Activated naive CD8-positive, alpha-beta T cell treated with anti-CD3 and anti-CD28 coated beads, Interleukin-2, amount 10 ng/mL, durations not matched to agents 7 days and 5 days (primary cell): Measurements from ENCODE around the gene MARCHF3. TPM values are rescaled to one million over a fixed set of nuclear protein-coding genes. Genes with fewer than 3 reads are reported as not detected.

ENCODE experiments used
- ATAC-seq: fragments of 150-1000 bp; cut with Tn5 transposase; one replicate; pipeline ENCODE4 v1.10.0; 2021; ENCODE audit warnings: low read depth, moderate library complexity
- POLR2A ChIA-PET: fragments of 350-600 bp; sonication (Branson Sonifier 250); formaldehyde crosslinking; loops from one replicate; lab custom pipeline; 2021; ENCODE audit warnings: antibody characterized with exemption; lab: Charles Lee
- DNase-seq: peaks from one replicate; pipeline ENCODE4 v3.0.0; 2021
- H3K27ac Mint-ChIP-seq: one replicate; pipeline ENCODE4 v1.8.0; 2022; ENCODE audit warnings: mild to moderate bottlenecking, mixed read lengths
- H3K27me3 Mint-ChIP-seq: one replicate; pipeline ENCODE4 v1.8.0; 2022; ENCODE audit warnings: mild to moderate bottlenecking, moderate library complexity, mixed read lengths
- H3K36me3 Mint-ChIP-seq: one replicate; pipeline ENCODE4 v1.8.0; 2021; ENCODE audit warnings: mild to moderate bottlenecking, mixed read lengths
- H3K4me1 Mint-ChIP-seq: one replicate; pipeline ENCODE4 v1.8.0; 2021; ENCODE audit warnings: mixed read lengths
- H3K4me3 Mint-ChIP-seq: one replicate; pipeline ENCODE4 v1.8.0; 2022; ENCODE audit warnings: mild to moderate bottlenecking, moderate library complexity, mixed read lengths
- H3K9me3 Mint-ChIP-seq: one replicate; pipeline ENCODE4 v1.8.0; 2021; ENCODE audit warnings: mixed read lengths
- total RNA-seq, 2 experiments: library from RNA; stranded (reverse); gene quantifications; one replicate each; pipeline ENCODE4 v1.2.3, GENCODE V29; 2021

Gene MARCHF3
- total RNA-seq, 2 experiments from 2014 or later, result 2.4 to 2.7 TPM

- ATAC-seq, result no peak
- Mint-ChIP-seq H3K4me3 (no peak overlapping the region), H3K4me1 (no peaks in the 10 kb centered on the region), H3K9me3 (no peaks in the 10 kb centered on the region), H3K27ac (no peak overlapping the region), H3K36me3 (peaks cover 11% of the 10 kb centered on the region), H3K27me3 (no peaks in the 10 kb centered on the region)
- no peak for DNase-seq
- POLR2A ChIA-PET, result no interaction called here
Observed at GRCh38 chr5:126888175-126888574, 142.2 kb downstream of the MARCHF3 start.

- Mint-ChIP-seq H3K36me3 (peaks cover 15% of the 10 kb centered on the region), H3K9me3 (no peaks in the 10 kb centered on the region), H3K27me3 (no peaks in the 10 kb centered on the region), H3K4me3 (no peak overlapping the region), H3K4me1 (no peaks in the 10 kb centered on the region), H3K27ac (no peak overlapping the region)
- ATAC-seq (no peak), DNase-seq (no peak)
- POLR2A ChIA-PET, result no interaction called here
Observed at GRCh38 chr5:126884269-126884819, 146.0 kb downstream of the MARCHF3 start.

- peaks cover 14% of the 10 kb centered on the region for H3K36me3 Mint-ChIP-seq
- no peak overlapping the region for H3K27ac Mint-ChIP-seq
- H3K27me3 Mint-ChIP-seq, result no peaks in the 10 kb centered on the region
- H3K4me1 Mint-ChIP-seq, result no peaks in the 10 kb centered on the region
- DNase-seq (no peak), ATAC-seq (no peak)
- H3K4me3 Mint-ChIP-seq, result no peak overlapping the region
- H3K9me3 Mint-ChIP-seq, result no peaks in the 10 kb centered on the region
- POLR2A ChIA-PET, result no interaction called here
Observed at GRCh38 chr5:126883564-126884245, 146.7 kb downstream of the MARCHF3 start.

GRCh38 chr5:126881821-126882600, 148.3 kb downstream of the MARCHF3 start:
- ATAC-seq, result no peak
- Mint-ChIP-seq H3K4me3 (no peak overlapping the region), H3K27ac (no peak overlapping the region), H3K27me3 (no peaks in the 10 kb centered on the region), H3K36me3 (peaks cover 10% of the 10 kb centered on the region), H3K9me3 (no peaks in the 10 kb centered on the region), H3K4me1 (no peaks in the 10 kb centered on the region)
- POLR2A ChIA-PET, result no interaction called here
- no peak for DNase-seq

GRCh38 chr5:126878634-126879033, 151.7 kb downstream of the MARCHF3 start:
- ATAC-seq, result no peak
- POLR2A ChIA-PET, result no interaction called here
- no peaks in the 10 kb centered on the region for H3K27me3 Mint-ChIP-seq
- H3K4me1 Mint-ChIP-seq, result no peaks in the 10 kb centered on the region
- H3K36me3 Mint-ChIP-seq, result peaks cover 5% of the 10 kb centered on the region
- no peak overlapping the region for H3K4me3 Mint-ChIP-seq
- H3K27ac Mint-ChIP-seq, result no peak overlapping the region
- DNase-seq, result no peak
- H3K9me3 Mint-ChIP-seq, result no peaks in the 10 kb centered on the region

GRCh38 chr5:126878085-126878484, 152.3 kb downstream of the MARCHF3 start:
- Mint-ChIP-seq H3K27ac (no peak overlapping the region), H3K4me3 (no peak overlapping the region), H3K36me3 (peaks cover 5% of the 10 kb centered on the region), H3K27me3 (no peaks in the 10 kb centered on the region), H3K4me1 (no peaks in the 10 kb centered on the region), H3K9me3 (no peaks in the 10 kb centered on the region)
- no peak for DNase-seq
- POLR2A ChIA-PET, result no interaction called here
- no peak for ATAC-seq

- DNase-seq (no peak), ATAC-seq (no peak)
- no peaks in the 10 kb centered on the region for H3K9me3 Mint-ChIP-seq
- peaks cover 5% of the 10 kb centered on the region for H3K36me3 Mint-ChIP-seq
- H3K4me3 Mint-ChIP-seq, result no peak overlapping the region
- no peaks in the 10 kb centered on the region for H3K27me3 Mint-ChIP-seq
- POLR2A ChIA-PET, result no interaction called here
- no peaks in the 10 kb centered on the region for H3K4me1 Mint-ChIP-seq
- H3K27ac Mint-ChIP-seq, result no peak overlapping the region
Observed at GRCh38 chr5:126877602-126878001, 152.8 kb downstream of the MARCHF3 start.

- no peak for DNase-seq
- no peaks in the 10 kb centered on the region for H3K9me3 Mint-ChIP-seq
- no peak for ATAC-seq
- no peaks in the 10 kb centered on the region for H3K27me3 Mint-ChIP-seq
- POLR2A ChIA-PET, result no interaction called here
- no peak overlapping the region for H3K4me3 Mint-ChIP-seq
- H3K27ac Mint-ChIP-seq, result no peak overlapping the region
- H3K4me1 Mint-ChIP-seq, result no peaks in the 10 kb centered on the region
- peaks cover 5% of the 10 kb centered on the region for H3K36me3 Mint-ChIP-seq
Observed at GRCh38 chr5:126875303-126875785, 155.0 kb downstream of the MARCHF3 start.

- Mint-ChIP-seq H3K27me3 (no peaks in the 10 kb centered on the region), H3K4me3 (no peak overlapping the region), H3K9me3 (no peaks in the 10 kb centered on the region), H3K4me1 (peaks cover 9% of the 10 kb centered on the region), H3K27ac (no peak overlapping the region), H3K36me3 (peaks cover under 1% of the 10 kb centered on the region)
- ATAC-seq (no peak), DNase-seq (no peak)
- POLR2A ChIA-PET, result interaction anchor here (0.7 kb wide), 1 partner anchor 450 kb away, joined by 5 read pairs; no protein-coding TSS in a partner anchor
Observed at GRCh38 chr5:126872561-126873354, 157.6 kb downstream of the MARCHF3 start.

GRCh38 chr5:126871441-126871840, 158.9 kb downstream of the MARCHF3 start:
- Mint-ChIP-seq H3K27me3 (no peaks in the 10 kb centered on the region), H3K27ac (no peak overlapping the region), H3K4me1 (peaks cover 11% of the 10 kb centered on the region), H3K4me3 (no peak overlapping the region), H3K9me3 (no peaks in the 10 kb centered on the region), H3K36me3 (peaks cover 2% of the 10 kb centered on the region)
- DNase-seq (no peak), ATAC-seq (no peak)
- POLR2A ChIA-PET, result no interaction called here

GRCh38 chr5:126869005-126869451, 161.3 kb downstream of the MARCHF3 start:
- peak; percentile 96 for ATAC-seq
- Mint-ChIP-seq H3K27me3 (no peaks in the 10 kb centered on the region), H3K36me3 (peaks cover 6% of the 10 kb centered on the region), H3K4me3 (peak overlapping the region; percentile 73), H3K27ac (no peak overlapping the region), H3K9me3 (no peaks in the 10 kb centered on the region), H3K4me1 (peaks cover 11% of the 10 kb centered on the region)
- POLR2A ChIA-PET, result interaction anchor here (1.3 kb wide), 1 partner anchor 15 kb away, joined by 5 read pairs; no protein-coding TSS in a partner anchor
- peak; percentile 52 for DNase-seq

- Mint-ChIP-seq H3K36me3 (peaks cover 6% of the 10 kb centered on the region), H3K9me3 (no peaks in the 10 kb centered on the region), H3K27ac (no peak overlapping the region), H3K4me1 (peaks cover 11% of the 10 kb centered on the region), H3K4me3 (peak overlapping the region; percentile 73), H3K27me3 (no peaks in the 10 kb centered on the region)
- no peak for DNase-seq
- POLR2A ChIA-PET, result interaction anchor here (1.3 kb wide), 1 partner anchor 15 kb away, joined by 5 read pairs; no protein-coding TSS in a partner anchor
- no peak for ATAC-seq
Observed at GRCh38 chr5:126868338-126869004, 161.9 kb downstream of the MARCHF3 start.
